K562 (cell line): ENCODE results near the gene ZNF292. TPM values are rescaled to one million over a fixed set of nuclear protein-coding genes. Genes with fewer than 3 reads are reported as not detected.

Source experiments
- ATAC-seq: fragments of 200-7000 bp; cut with Tn5 transposase; 3 replicates; pipeline ENCODE4 v1.9.1; 2020; ENCODE audit warnings: moderate library complexity
- BruUV-seq: library from RNA; stranded (reverse); fragments of 400-500 nt; replicated peaks from 2 replicates; lab custom pipeline; 2021; lab: Mats Ljungman, UMichigan
- CTCF ChIA-PET: fragments of 300-600 bp; formaldehyde crosslinking; extraction: SDS; loops from one replicate; lab custom pipeline; 2021; ENCODE audit warnings: low intra/inter-chr PET ratio; lab: Yijun Ruan, JAX
- POLR2A ChIA-PET: fragments of 300-600, 350-650 bp; sonication (Branson Sonifier 250); formaldehyde crosslinking; extraction: SDS; loops from one replicate; lab custom pipeline; 2021; ENCODE audit warnings: antibody characterized with exemption, inconsistent platforms; lab: Yijun Ruan, JAX
- DNase-seq, 4 experiments: peaks; one replicate each; pipeline versions ENCODE4 v3.0.0 to v3.0.0-alpha.2; 2011 to 2018; ENCODE audit warnings: low spot score in 3 of 4, mixed read lengths in 3 of 4; ENCODE audit errors: extremely low read depth in 1 of 4
- FAIRE-seq: peaks from 2 replicates; lab custom pipeline; 2011; peaks lifted over from hg19 to GRCh38; lab: Jason Lieb, UNC
- H2AFZ ChIP-seq: 2 replicates; pipeline ENCODE4 v1.6.0; 2011; ENCODE audit warnings: low read depth, low read length, control low read depth, inconsistent platforms
- H3K27ac ChIP-seq: fragments of 200-600 bp; 3 replicates; pipeline ENCODE4 v1.8.0; 2011; ENCODE audit warnings: low read depth, mild to moderate bottlenecking, control low read depth, inconsistent platforms, low read length, moderate library complexity, mixed read lengths; ENCODE audit errors: extremely low read depth
- H3K27me3 ChIP-seq, 2 experiments: fragments of 300-600 bp in 1 of 2; 2 replicates in 1 of 2; 3 replicates in 1 of 2; pipeline versions ENCODE4 v1.6.0 to v1.8.0; 2011; ENCODE audit warnings: inconsistent platforms in 2 of 2, low read length in 2 of 2, mild to moderate bottlenecking in 1 of 2, mixed read lengths in 1 of 2, moderate library complexity in 1 of 2; ENCODE audit not compliant: control insufficient read depth in 2 of 2, insufficient read depth in 2 of 2
- H3K36me3 ChIP-seq: fragments of 300-600 bp; 3 replicates; pipeline ENCODE4 v1.8.0; 2011; ENCODE audit warnings: mild to moderate bottlenecking, low read length, inconsistent platforms; ENCODE audit not compliant: control insufficient read depth, insufficient read depth
- H3K4me1 ChIP-seq, 2 experiments: fragments of 200-600 bp in 1 of 2; replicated peaks in 1 of 2; 2 replicates in 1 of 2; 3 replicates in 1 of 2; pipeline versions ENCODE4 v1.5.1 to v1.8.0; 2011; ENCODE audit warnings: inconsistent platforms in 2 of 2, low read length in 2 of 2, mild to moderate bottlenecking in 1 of 2, mixed read lengths in 1 of 2, moderate library complexity in 1 of 2; ENCODE audit not compliant: control insufficient read depth in 2 of 2, insufficient read depth in 2 of 2
- H3K4me2 ChIP-seq: 2 replicates; pipeline ENCODE4 v1.6.1; 2011; ENCODE audit warnings: low read length, control low read depth, inconsistent platforms, mixed read lengths; ENCODE audit not compliant: insufficient read depth
- H3K4me3 ChIP-seq: fragments of 200-600 bp; sonication (generic), shearing (Covaris generic); 2 replicates; pipeline ENCODE4 v1.5.1; 2016; ENCODE audit warnings: control low read depth, inconsistent platforms
- H3K79me2 ChIP-seq: fragments of 200-600 bp; 3 replicates; pipeline ENCODE4 v1.8.0; 2011; ENCODE audit warnings: low read length, inconsistent platforms; ENCODE audit not compliant: control insufficient read depth, insufficient read depth
- H3K9ac ChIP-seq, 2 experiments: 2 replicates each; pipeline versions ENCODE4 v1.6.0 to v1.6.1; 2011; ENCODE audit warnings: low read depth in 2 of 2, low read length in 2 of 2, control low read depth in 1 of 2, inconsistent platforms in 1 of 2, mild to moderate bottlenecking in 1 of 2, mixed read lengths in 1 of 2; ENCODE audit not compliant: insufficient read depth in 1 of 2
- H3K9me1 ChIP-seq: one replicate; pipeline ENCODE4 v1.6.0; 2011; ENCODE audit warnings: inconsistent platforms, mild to moderate bottlenecking, low read length, moderate library complexity; ENCODE audit not compliant: control insufficient read depth, insufficient read depth
- H3K9me3 ChIP-seq: replicated peaks from 2 replicates; pipeline ENCODE4 v1.5.1; 2011; ENCODE audit warnings: low read depth, low read length, inconsistent platforms; ENCODE audit not compliant: control insufficient read depth, insufficient read depth
- H4K20me1 ChIP-seq: replicated peaks from 2 replicates; pipeline ENCODE4 v1.6.1; 2011; ENCODE audit warnings: low read length, inconsistent platforms, mixed read lengths; ENCODE audit not compliant: control insufficient read depth, insufficient read depth
- HDAC2 ChIP-seq: fragments of 450-650 bp; IDR thresholded peaks from 2 replicates; pipeline ENCODE4 v1.6.1; 2016; ENCODE audit warnings: mild to moderate bottlenecking
- L3MBTL2 ChIP-seq: fragments of 450-650 bp; IDR thresholded peaks from 2 replicates; pipeline ENCODE4 v1.6.1; 2016; ENCODE audit warnings: mild to moderate bottlenecking, moderate library complexity
- NFE2L1 ChIP-seq: fragments of 450-650 bp; IDR thresholded peaks from 2 replicates; pipeline ENCODE4 v1.6.1; 2016; ENCODE audit warnings: missing genetic modification characterization, low read depth, mild to moderate bottlenecking, missing compliant biosample characterization, moderate library complexity, borderline replicate concordance
- TAF15 ChIP-seq: fragments of 200-400 bp; formaldehyde crosslinking; IDR thresholded peaks from 2 replicates; pipeline ENCODE4 v1.6.1; 2017; ENCODE audit warnings: mild to moderate bottlenecking, low read depth, low read length, moderate library complexity
- ZFPM2 ChIP-seq: fragments of 250-450 bp; sonication (Bioruptor Pico); IDR thresholded peaks from 2 replicates; pipeline ENCODE4 v1.5.1; 2022; ENCODE audit warnings: mild to moderate bottlenecking
- WGBS: fragments of 100-300 bp; shearing (Covaris generic); methylation state at CpG from one replicate; pipeline ENCODE4 v1.1.6; 2016; ENCODE audit warnings: low coverage, mixed read lengths; ENCODE audit not compliant: insufficient coverage; ENCODE audit errors: missing lambda C conversion rate; 5-methylcytosine and 5-hydroxymethylcytosine counted together
- in situ Hi-C: fragments of 300-500 bp; cut with MboI; formaldehyde crosslinking; loops from 4 replicates; pipeline ENCODE4 v1.15.0; 2018; ENCODE audit warnings: inconsistent platforms, mixed read lengths
- intact Hi-C: fragments of 100-400 bp; cut with micrococcal nuclease; formaldehyde crosslinking; loops from 2 replicates; pipeline ENCODE4 v1.14.2; 2022
- polyA plus RNA-seq, 8 experiments: library from polyadenylated mRNA; depleted of rRNA in 4 of 8; stranded (reverse) in 5 of 8; unstranded in 3 of 8; fragments of >200 nt; fragmentation: Nextera tagmentation in 2 of 8; fragmentation: Illumina TruSeq in 1 of 8; extraction: Ambion mirVana in 2 of 8; extraction: Trizol in 1 of 8; gene quantifications; 2 replicates each; pipeline versions ENCODE4 v1.2.1 to v1.2.3, GENCODE V29; 2011 to 2014; ENCODE audit warnings: inconsistent platforms in 1 of 8, missing spikeins in 1 of 8
- total RNA-seq, 7 experiments: library from RNA; depleted of rRNA in 6 of 7; stranded (reverse); fragments of >200 nt in 6 of 7; fragmentation: Illumina TruSeq in 2 of 7; extraction: Trizol in 2 of 7; gene quantifications; 2 replicates each; pipeline versions ENCODE4 v1.2.1 to v1.2.3, GENCODE V29; 2011 to 2021; ENCODE audit warnings: low replicate concordance in 1 of 7
- TF ChIP-seq, protein P1 (sequence below): fragments of 450-650 bp; IDR thresholded peaks from 2 replicates; pipeline ENCODE4 v1.6.1; 2017; ENCODE audit warnings: antibody characterized with exemption
- TF ChIP-seq, protein P2 (sequence below), 2 experiments: fragments of 450-650 bp; IDR thresholded peaks; 2 replicates each; pipeline ENCODE4 v1.6.1; 2016

Gene ZNF292
- total and polyA plus RNA-seq, 9 of the 15 experiments (the other 6 are each of a cell fraction or from before 2014, with no cell fraction given) = 4.4 to 17.1 (median 12.8) TPM

GRCh38 chr6:87115402-87116135 is 39.8 kb upstream of the ZNF292 start:
- no peak overlapping the region for H3K9ac ChIP-seq
- no peaks in the 10 kb centered on the region for H3K9me1 ChIP-seq
- intact Hi-C loops = no loop called here
- no peak overlapping the region for H3K4me2 ChIP-seq
- DNase-seq (no peak), FAIRE-seq (no peak), ATAC-seq (no peak)
- H4K20me1 ChIP-seq = no peaks in the 10 kb centered on the region
- WGBS = 0% methylated on average over 2 of the region's 2 CpGs
- TF ChIP-seq, protein P1, sequence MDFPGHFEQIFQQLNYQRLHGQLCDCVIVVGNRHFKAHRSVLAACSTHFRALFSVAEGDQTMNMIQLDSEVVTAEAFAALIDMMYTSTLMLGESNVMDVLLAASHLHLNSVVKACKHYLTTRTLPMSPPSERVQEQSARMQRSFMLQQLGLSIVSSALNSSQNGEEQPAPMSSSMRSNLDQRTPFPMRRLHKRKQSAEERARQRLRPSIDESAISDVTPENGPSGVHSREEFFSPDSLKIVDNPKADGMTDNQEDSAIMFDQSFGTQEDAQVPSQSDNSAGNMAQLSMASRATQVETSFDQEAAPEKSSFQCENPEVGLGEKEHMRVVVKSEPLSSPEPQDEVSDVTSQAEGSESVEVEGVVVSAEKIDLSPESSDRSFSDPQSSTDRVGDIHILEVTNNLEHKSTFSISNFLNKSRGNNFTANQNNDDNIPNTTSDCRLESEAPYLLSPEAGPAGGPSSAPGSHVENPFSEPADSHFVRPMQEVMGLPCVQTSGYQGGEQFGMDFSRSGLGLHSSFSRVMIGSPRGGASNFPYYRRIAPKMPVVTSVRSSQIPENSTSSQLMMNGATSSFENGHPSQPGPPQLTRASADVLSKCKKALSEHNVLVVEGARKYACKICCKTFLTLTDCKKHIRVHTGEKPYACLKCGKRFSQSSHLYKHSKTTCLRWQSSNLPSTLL = no peak
- TF ChIP-seq L3MBTL2 (no peak), HDAC2 (no peak), NFE2L1 (tag) (no peak), ZFPM2 (CRISPR knock-in tag) (no peak), TAF15 (no peak)
- TF ChIP-seq, protein P2, sequence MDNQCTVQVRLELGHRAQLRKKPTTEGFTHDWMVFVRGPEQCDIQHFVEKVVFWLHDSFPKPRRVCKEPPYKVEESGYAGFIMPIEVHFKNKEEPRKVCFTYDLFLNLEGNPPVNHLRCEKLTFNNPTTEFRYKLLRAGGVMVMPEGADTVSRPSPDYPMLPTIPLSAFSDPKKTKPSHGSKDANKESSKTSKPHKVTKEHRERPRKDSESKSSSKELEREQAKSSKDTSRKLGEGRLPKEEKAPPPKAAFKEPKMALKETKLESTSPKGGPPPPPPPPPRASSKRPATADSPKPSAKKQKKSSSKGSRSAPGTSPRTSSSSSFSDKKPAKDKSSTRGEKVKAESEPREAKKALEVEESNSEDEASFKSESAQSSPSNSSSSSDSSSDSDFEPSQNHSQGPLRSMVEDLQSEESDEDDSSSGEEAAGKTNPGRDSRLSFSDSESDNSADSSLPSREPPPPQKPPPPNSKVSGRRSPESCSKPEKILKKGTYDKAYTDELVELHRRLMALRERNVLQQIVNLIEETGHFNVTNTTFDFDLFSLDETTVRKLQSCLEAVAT (IDR thresholded peaks at IDR 0.05) = no peak
- no peaks in the 10 kb centered on the region for H3K9me3 ChIP-seq
- no peak overlapping the region for H3K4me3 ChIP-seq
- in situ Hi-C loops = no loop called here
- ChIA-PET CTCF (no interaction called here), POLR2A (no interaction called here)
- no TSS peak for BruUV-seq
- no peaks in the 10 kb centered on the region for H3K36me3 ChIP-seq
- no peaks in the 10 kb centered on the region for H3K79me2 ChIP-seq
- no peak overlapping the region for H2AFZ ChIP-seq
- H3K27me3 ChIP-seq = no peaks in the 10 kb centered on the region
- no peak overlapping the region for H3K27ac ChIP-seq
- H3K4me1 ChIP-seq = no peaks in the 10 kb centered on the region
